HG03097 (cell line): Measurements from ENCODE around the gene ACVR1.
"Not testable (repeated sequence)": the region's sequence is repeated elsewhere in the genome, so short reads cannot be mapped to it uniquely, and the experiment has no call there.

Source experiments
- ATAC-seq: cut with Tn5 transposase; IDR thresholded peaks from one replicate; pipeline ENCODE4 v1.9.1; 2021; ENCODE audit not compliant: unreplicated experiment, low FRiP score

ACVR1 gene

DNA sequence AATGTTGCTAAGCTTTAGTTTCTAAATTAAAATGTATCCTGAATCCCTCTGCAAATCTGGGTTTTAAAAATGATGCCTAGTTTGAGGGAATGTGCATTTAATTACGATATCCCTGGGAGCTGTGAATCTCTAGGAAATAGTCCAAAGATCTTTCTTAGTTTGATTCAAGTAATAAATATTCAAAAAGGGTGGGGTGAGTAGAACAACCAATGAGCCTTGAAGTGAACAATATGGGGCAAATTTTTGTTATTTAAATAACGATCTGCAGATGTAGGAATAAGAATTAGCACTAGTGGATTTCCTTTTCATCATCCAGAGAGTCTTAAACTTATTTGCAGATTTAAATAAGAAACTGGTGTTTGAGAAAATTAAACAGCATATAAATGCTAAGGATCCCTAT, 106.3 kb downstream of the ACVR1 start:
- ATAC-seq, result no peak

- ATAC-seq, result no peak
Observed at GRCh38 chr2:157764386-157764785, 111.7 kb downstream of the ACVR1 start.

DNA sequence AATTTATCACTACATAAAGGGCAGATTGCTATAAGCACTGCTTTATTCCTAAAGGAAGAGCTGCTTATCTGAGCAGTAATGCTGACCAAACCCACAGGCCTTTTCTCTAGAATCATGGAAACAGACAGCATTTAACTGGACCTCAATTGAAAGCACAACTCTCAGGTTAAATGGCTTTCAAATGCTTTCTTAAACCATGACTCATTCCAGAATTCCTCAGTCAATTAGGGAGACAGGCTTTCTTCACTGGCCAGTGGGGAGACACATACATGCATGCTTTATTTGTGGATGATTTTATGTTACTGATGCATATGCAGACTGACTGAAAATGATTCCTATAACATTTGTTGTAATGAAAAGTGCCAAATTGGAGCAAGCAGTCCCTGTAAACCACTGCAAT, 114.6 kb downstream of the ACVR1 start:
- ATAC-seq, result no peak

- ATAC-seq, result no peak
Observed at GRCh38 chr2:157760949-157761348, 115.2 kb downstream of the ACVR1 start.

DNA sequence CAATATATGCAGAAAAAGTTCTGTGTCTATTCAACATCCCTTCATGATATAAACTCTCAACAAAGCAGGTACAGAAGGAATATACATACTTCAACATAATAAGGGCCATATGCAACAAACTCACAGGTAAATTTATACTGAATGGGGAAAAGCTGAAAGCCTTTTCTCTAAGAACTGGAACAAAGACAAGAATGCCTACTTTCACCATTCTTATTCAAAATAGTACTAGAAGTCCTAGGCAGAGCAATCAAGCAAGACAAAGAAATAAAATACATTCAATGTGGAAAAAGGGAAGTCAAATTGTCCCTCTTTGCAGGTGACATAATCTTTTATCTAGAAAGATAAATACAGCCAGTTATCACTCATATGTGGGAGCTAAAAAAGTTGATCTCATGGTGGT, 116.3 kb downstream of the ACVR1 start:
- no peak for ATAC-seq

DNA sequence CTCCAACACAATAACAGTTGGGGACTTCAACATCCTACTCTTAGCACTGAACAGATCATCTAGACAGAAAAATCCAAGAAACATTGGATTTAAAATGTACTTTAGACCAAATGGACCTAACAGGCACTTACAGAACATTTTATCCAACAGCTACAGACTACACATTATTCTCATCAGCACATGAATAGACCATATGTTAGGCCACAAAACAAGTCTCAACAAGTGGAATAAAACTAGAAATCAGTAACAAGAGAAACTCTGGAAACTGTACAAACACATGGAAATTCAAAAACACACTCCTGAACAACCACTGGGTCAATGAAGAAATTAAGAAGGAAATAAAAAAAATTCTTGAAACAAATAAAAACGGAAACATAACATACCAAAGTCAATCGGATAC, 117.5 kb downstream of the ACVR1 start:
- ATAC-seq, result no peak

DNA sequence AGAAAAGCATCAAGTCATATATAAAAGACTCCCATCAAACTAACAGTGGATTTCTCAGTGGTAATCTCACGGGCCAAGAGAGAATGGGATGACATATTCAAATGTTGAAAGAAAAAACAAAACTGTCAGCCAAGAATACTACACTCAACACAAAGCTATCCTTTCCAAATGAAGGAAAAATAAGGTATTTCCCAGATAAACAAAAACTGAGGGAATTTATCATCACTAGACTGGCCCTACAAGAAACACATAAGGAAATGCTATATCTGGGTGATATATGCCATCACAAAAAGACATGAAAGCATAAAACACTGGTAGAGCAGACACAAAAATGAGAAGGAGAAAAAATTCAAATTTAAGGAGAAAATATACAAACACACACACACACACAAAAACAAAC, 118.6 kb downstream of the ACVR1 start:
- no peak for ATAC-seq

DNA sequence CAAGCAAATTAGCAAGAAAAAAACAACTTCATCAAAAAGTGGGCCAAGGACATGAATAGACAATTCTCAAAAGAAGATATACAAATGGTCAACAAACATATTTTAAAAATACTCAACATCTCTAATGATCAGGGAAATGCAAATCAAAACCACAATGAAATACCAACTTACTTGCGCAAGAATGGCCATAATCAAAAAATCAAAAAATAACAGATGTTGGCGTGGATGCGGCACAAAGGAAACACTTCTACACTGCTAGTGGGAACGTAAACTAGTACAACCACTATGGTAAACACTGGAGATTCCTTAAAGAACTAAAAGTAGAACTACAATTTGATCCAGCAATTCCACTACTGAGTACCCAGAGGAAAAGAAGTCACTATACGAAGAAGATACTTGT, 119.7 kb downstream of the ACVR1 start:
- ATAC-seq, result not testable (repeated sequence)

GRCh38 chr2:157751462-157752058, 124.6 kb downstream of the ACVR1 start:
- ATAC-seq, result peak; percentile 82

- no peak for ATAC-seq
Observed at GRCh38 chr2:157749684-157750083, 126.4 kb downstream of the ACVR1 start.

DNA sequence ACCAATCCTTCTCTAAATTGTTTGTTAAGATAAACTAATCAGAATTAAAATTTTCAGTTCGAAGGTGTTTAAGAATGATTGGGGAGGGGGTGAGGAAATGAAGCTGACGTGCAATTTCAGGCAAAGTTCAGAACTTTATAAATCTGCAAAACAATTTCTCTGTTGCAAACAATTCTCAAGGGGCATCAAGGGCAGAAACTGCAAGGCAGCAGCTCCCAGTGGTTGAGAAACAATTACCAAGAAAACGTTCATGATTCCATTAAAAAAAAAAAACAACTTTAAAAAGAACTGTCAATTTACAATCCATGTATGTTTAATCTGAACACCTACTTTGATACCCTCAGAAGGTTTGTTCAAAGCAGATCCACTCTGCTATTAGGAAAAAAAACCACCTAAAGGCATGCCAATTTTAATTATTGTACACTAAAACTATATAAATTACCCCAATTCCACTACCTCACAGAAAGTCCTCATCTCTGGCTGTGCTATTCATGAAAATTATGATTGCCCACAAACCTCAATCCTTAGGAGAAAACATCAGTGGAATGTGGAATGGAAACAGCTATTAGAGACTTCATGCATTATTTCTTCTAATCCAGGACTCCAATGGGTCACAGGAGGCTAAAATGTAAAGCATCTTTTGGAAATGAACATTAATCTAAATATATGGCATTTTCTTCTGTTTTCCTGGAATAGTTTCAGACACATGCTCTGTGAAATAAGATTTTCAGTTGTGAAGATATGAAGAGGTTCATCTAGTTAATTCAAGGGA, 127.6 kb downstream of the ACVR1 start:
- no peak for ATAC-seq

DNA sequence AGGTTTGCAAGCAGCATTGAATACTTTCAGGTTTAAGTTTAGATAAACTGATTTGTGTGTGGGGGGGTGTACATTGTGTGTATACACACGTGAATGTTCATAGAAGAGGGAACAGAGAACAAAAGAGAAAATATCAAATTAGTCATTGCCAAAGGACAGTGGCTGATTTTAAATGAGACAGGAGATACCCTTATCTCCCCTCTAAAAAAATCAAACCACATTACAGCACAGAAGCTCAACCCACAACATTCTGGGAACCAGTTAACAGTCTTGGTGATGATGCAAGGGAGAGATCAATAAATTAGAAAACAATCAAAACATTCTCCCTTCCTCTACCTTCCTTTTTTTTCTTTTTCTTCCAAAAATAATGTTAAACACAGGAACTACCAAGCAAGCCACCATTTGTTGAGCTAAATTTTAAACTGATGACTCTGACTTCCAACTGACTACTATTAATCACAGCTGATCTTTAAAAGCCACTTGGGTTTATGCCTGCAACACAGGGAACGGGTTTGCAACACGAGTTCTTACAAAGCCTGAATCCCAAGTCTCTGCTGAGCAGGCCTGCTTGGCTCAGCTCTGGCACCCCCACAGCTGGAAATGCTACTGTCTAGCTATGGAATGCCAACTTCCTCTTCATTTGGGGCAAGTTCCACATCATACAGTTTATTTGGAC, 128.3 kb downstream of the ACVR1 start:
- no peak for ATAC-seq

GRCh38 chr2:157747280-157747679, 128.8 kb downstream of the ACVR1 start:
- ATAC-seq, result no peak

DNA sequence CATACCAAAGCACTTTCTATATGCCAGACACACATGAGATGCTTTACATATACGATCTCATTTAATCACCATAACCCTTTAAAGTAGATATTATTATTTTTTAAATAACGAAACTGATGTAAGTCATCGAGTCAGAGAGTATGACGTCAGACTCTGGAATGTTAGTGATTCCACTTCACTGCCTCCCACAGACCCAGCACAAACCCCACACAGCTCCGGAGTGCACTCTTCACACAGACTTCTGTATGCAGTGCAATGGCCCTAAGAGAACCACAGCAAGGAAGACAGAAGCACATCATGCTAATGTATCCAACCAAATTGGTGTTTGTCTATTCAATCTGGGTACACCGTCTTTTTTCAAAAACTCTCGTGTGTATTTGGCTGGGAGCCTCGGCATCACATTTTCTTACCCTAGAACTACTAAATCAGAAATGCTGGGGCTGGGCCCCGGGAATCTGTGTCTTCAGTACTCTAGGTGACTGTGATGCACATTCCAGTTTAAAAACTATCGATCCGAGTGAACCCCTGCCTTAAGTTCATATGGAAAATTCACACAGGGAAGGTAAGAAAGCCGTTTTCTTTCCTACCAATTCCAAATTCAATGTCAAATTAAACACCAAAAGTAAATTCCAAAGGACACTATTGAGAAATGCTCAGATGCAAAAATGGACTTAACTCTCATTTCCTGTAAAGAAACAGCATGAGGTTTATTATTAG, 129.7 kb downstream of the ACVR1 start:
- ATAC-seq, result no peak

- ATAC-seq, result no peak
Observed at GRCh38 chr2:157744571-157745076, 131.5 kb downstream of the ACVR1 start.

- peak; percentile 80 for ATAC-seq
Observed at GRCh38 chr2:157743051-157743450, 133.1 kb downstream of the ACVR1 start.

DNA sequence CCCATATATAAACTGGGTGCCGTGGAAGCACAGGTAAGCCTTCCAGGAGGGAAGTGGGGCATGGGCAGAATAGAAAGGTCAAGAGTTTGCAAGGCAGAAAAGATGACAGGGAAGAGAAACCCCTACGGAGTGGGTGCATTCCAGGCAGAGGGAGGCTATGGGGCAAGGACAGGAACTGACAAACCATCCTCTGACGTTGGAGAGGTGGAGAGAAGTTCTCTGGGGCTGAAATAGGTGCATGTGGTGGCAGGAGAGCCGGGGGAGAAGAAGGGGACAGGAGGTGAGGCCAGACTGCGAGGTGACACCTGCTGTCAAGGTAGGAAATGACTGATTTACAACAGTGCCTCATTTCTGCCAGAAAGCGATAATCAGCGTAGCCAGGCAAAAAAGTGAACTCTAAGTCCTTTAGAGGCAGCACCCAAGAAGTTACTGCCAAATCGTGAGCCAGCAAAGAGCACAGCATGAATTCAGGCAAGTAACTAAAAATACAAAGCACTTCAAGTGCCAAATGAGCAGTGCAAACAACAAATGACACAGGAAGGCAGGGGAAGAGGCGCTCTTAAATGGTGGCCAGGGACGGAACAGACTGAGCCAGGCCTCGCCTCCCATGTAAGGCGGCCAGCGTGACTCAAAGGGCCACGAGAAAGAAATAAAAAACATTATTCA, 134.2 kb downstream of the ACVR1 start:
- ATAC-seq, result no peak

- no peak for ATAC-seq
Observed at GRCh38 chr2:157737656-157738055, 138.5 kb downstream of the ACVR1 start.

- no peak for ATAC-seq
Observed at GRCh38 chr2:157735532-157735931, 140.6 kb downstream of the ACVR1 start.

DNA sequence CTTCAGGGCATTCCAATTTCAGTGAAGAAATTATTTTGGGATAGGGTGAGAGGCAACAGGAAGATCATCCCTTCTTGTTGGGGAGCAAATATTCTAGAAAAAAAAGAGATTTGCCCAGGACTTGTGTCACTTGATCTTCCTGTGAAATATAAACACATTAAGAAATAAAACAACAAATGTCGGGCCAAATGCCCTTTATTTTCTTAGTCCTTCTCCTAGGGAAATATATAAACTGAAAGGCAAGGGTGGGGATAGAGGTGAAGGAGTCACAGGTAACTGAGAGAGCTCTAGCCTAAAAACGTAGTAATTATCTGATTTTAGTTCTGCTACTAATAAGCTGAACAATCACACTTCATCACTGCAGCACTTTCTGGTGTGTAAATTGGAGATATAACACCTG, 142.9 kb downstream of the ACVR1 start:
- ATAC-seq, result no peak
